ENCODE measurements around the gene SLK. TPM values are rescaled to one million over a fixed set of nuclear protein-coding genes. Genes with fewer than 3 reads are reported as not detected.

The SLK gene
- total RNA-seq, 1 donor from 2014 or later: 31.0 TPM

GRCh38 chr10:103982639-103983038 lies 15.7 kb downstream of the SLK start:
- DNase-seq: no peak
- intact Hi-C loops (cut with micrococcal nuclease): no loop called here
- ATAC-seq: peak; percentile 70

GRCh38 chr10:103983367-103983911 lies 16.5 kb downstream of the SLK start:
- ATAC-seq: peak; percentile 20
- DNase-seq: no peak
- intact Hi-C loops (cut with micrococcal nuclease): no loop called here

GRCh38 chr10:103985726-103986125 lies 18.8 kb downstream of the SLK start:
- intact Hi-C loops (cut with micrococcal nuclease): no loop called here
- DNase-seq: no peak
- no peak for ATAC-seq

GRCh38 chr10:103986360-103986759 lies 19.4 kb downstream of the SLK start:
- ATAC-seq: peak; percentile 23
- intact Hi-C loops (cut with micrococcal nuclease): no loop called here

GRCh38 chr10:103990121-103990520 lies 23.2 kb downstream of the SLK start:
- DNase-seq (no peak), ATAC-seq (no peak)
- intact Hi-C loops (cut with micrococcal nuclease): loop anchor here (10.0 kb wide), 1 partner anchor 105 kb away; no protein-coding TSS in a partner anchor

More at GRCh38 chr10:103986360-103986759, 19.4 kb downstream of the SLK start:
- DNase-seq: no peak

- ATAC-seq (no peak), DNase-seq (no peak)
- intact Hi-C loops (cut with micrococcal nuclease): loop anchor here (10.0 kb wide), 1 partner anchor 106 kb away; no protein-coding TSS in a partner anchor
These were observed 23.6 kb downstream of the SLK start for GRCh38 chr10:103990531-103990930.

- intact Hi-C loops (cut with micrococcal nuclease): loop anchor here (10.0 kb wide), 1 partner anchor 107 kb away; no protein-coding TSS in a partner anchor
- DNase-seq: no peak
- no peak for ATAC-seq
These were observed 24.6 kb downstream of the SLK start for GRCh38 chr10:103991393-103992128.

GRCh38 chr10:103995134-103995533 lies 28.2 kb downstream of the SLK start:
- ATAC-seq (no peak), DNase-seq (no peak)
- intact Hi-C loops (cut with micrococcal nuclease): loop anchor here (10.0 kb wide), 1 partner anchor 110 kb away; no protein-coding TSS in a partner anchor

- ATAC-seq (no peak), DNase-seq (no peak)
- intact Hi-C loops (cut with micrococcal nuclease): loop anchor here (10.0 kb wide), 1 partner anchor 114 kb away; no protein-coding TSS in a partner anchor
These were observed 31.9 kb downstream of the SLK start for GRCh38 chr10:103998805-103999204.

GRCh38 chr10:104002911-104003310 lies 36.0 kb downstream of the SLK start:
- intact Hi-C loops (cut with micrococcal nuclease): no loop called here
- no peak for ATAC-seq
- DNase-seq: no peak

GRCh38 chr10:104005172-104005863 lies 38.4 kb downstream of the SLK start:
- DNase-seq (no peak), ATAC-seq (no peak)
- intact Hi-C loops (cut with micrococcal nuclease): no loop called here

GRCh38 chr10:104011904-104012303 lies 45.0 kb downstream of the SLK start:
- DNase-seq: no peak
- intact Hi-C loops (cut with micrococcal nuclease): no loop called here

GRCh38 chr10:104013489-104013888 lies 46.5 kb downstream of the SLK start:
- ATAC-seq (no peak), DNase-seq (no peak)
- intact Hi-C loops (cut with micrococcal nuclease): no loop called here

More at GRCh38 chr10:104011904-104012303, 45.0 kb downstream of the SLK start:
- ATAC-seq: no peak

- ATAC-seq (no peak), DNase-seq (no peak)
- intact Hi-C loops (cut with micrococcal nuclease): no loop called here
These were observed 47.2 kb downstream of the SLK start for GRCh38 chr10:104014176-104014575.

- intact Hi-C loops (cut with micrococcal nuclease): no loop called here
- DNase-seq (no peak), ATAC-seq (no peak)
These were observed 49.7 kb downstream of the SLK start for GRCh38 chr10:104016661-104017060.

- no peak for ATAC-seq
- intact Hi-C loops (cut with micrococcal nuclease): no loop called here
- no peak for DNase-seq
These were observed 51.5 kb downstream of the SLK start for GRCh38 chr10:104018471-104018870.

- intact Hi-C loops (cut with micrococcal nuclease): no loop called here
- ATAC-seq (no peak), DNase-seq (no peak)
These were observed 53.1 kb downstream of the SLK start for GRCh38 chr10:104020020-104020419.

- DNase-seq (no peak), ATAC-seq (no peak)
- intact Hi-C loops (cut with micrococcal nuclease): no loop called here
These were observed 54.3 kb downstream of the SLK start for GRCh38 chr10:104021246-104021645.

GRCh38 chr10:104022026-104022425 lies 55.1 kb downstream of the SLK start:
- no peak for ATAC-seq
- DNase-seq: no peak
- intact Hi-C loops (cut with micrococcal nuclease): no loop called here

- ATAC-seq: no peak
- intact Hi-C loops (cut with micrococcal nuclease): no loop called here
- no peak for DNase-seq
These were observed 58.6 kb downstream of the SLK start for GRCh38 chr10:104025524-104025923.
